Measurements from ENCODE around the gene NTRK3.

- TF ChIP-seq GATA2 (IDR thresholded peaks at IDR 0.05; ENCODE audit: low read depth, low read length) (no peak), GATA3 (IDR thresholded peaks at IDR 0.05; ENCODE audit: low read depth, low read length) (no peak)
These were observed 55.3 kb downstream of the NTRK3 start for GRCh38 chr15:88201207-88201606.

All from SH-SY5Y (cell line).